IPS-18c (cell line): Measurements from ENCODE around the gene NT5DC4.

Source experiments
- H3K4me3 ChIP-seq: 2 replicates; pipeline ENCODE4 v1.7.0; 2013; ENCODE audit warnings: low read depth, mild to moderate bottlenecking, low read length, moderate library complexity; ENCODE audit not compliant: insufficient read depth
- H3K9me3 ChIP-seq: one replicate; pipeline ENCODE4 v1.6.1; 2013; ENCODE audit warnings: mild to moderate bottlenecking, low read length, moderate library complexity; ENCODE audit not compliant: control insufficient read depth, insufficient read depth

Gene NT5DC4

GRCh38 chr2:112728378-112729175, 7.8 kb downstream of the NT5DC4 start:
- Histone ChIP-seq H3K4me3 (no peak overlapping the region), H3K9me3 (no peaks in the 10 kb centered on the region)

GRCh38 chr2:112730216-112730615, 9.4 kb downstream of the NT5DC4 start:
- Histone ChIP-seq H3K9me3 (no peaks in the 10 kb centered on the region), H3K4me3 (no peak overlapping the region)

GRCh38 chr2:112730791-112731190, 10.0 kb downstream of the NT5DC4 start:
- no peak overlapping the region for H3K4me3 ChIP-seq

GRCh38 chr2:112731479-112731878, 10.7 kb downstream of the NT5DC4 start:
- H3K4me3 ChIP-seq, result no peak overlapping the region
- H3K9me3 ChIP-seq, result no peaks in the 10 kb centered on the region

More at GRCh38 chr2:112730791-112731190, 10.0 kb downstream of the NT5DC4 start:
- no peaks in the 10 kb centered on the region for H3K9me3 ChIP-seq

GRCh38 chr2:112733456-112733855, 12.6 kb downstream of the NT5DC4 start:
- H3K4me3 ChIP-seq, result no peak overlapping the region

GRCh38 chr2:112733871-112734270, 13.1 kb downstream of the NT5DC4 start:
- no peaks in the 10 kb centered on the region for H3K9me3 ChIP-seq
- no peak overlapping the region for H3K4me3 ChIP-seq

More at GRCh38 chr2:112733456-112733855, 12.6 kb downstream of the NT5DC4 start:
- H3K9me3 ChIP-seq, result no peaks in the 10 kb centered on the region

GRCh38 chr2:112737542-112738232, 16.9 kb downstream of the NT5DC4 start:
- Histone ChIP-seq H3K9me3 (no peaks in the 10 kb centered on the region), H3K4me3 (no peak overlapping the region)

GRCh38 chr2:112740527-112740926, 19.7 kb downstream of the NT5DC4 start:
- no peak overlapping the region for H3K4me3 ChIP-seq
- no peaks in the 10 kb centered on the region for H3K9me3 ChIP-seq

- Histone ChIP-seq H3K4me3 (no peak overlapping the region), H3K9me3 (no peaks in the 10 kb centered on the region)
These were observed 29.1 kb downstream of the NT5DC4 start for GRCh38 chr2:112749755-112750559.

- Histone ChIP-seq H3K4me3 (no peak overlapping the region), H3K9me3 (no peaks in the 10 kb centered on the region)
These were observed 29.7 kb downstream of the NT5DC4 start for GRCh38 chr2:112750560-112750843.

- Histone ChIP-seq H3K9me3 (no peaks in the 10 kb centered on the region), H3K4me3 (no peak overlapping the region)
These were observed 30.8 kb downstream of the NT5DC4 start for GRCh38 chr2:112751451-112752197.

- H3K4me3 ChIP-seq, result no peak overlapping the region
- H3K9me3 ChIP-seq, result no peaks in the 10 kb centered on the region
These were observed 31.8 kb downstream of the NT5DC4 start for GRCh38 chr2:112752667-112753066.

- H3K4me3 ChIP-seq, result no peak overlapping the region
- H3K9me3 ChIP-seq, result no peaks in the 10 kb centered on the region
These were observed 33.7 kb downstream of the NT5DC4 start for GRCh38 chr2:112754564-112754963.

- no peaks in the 10 kb centered on the region for H3K9me3 ChIP-seq
- H3K4me3 ChIP-seq, result no peak overlapping the region
These were observed 34.6 kb downstream of the NT5DC4 start for GRCh38 chr2:112755444-112755843.

GRCh38 chr2:112756207-112756606, 35.4 kb downstream of the NT5DC4 start:
- H3K4me3 ChIP-seq, result no peak overlapping the region
- no peaks in the 10 kb centered on the region for H3K9me3 ChIP-seq

GRCh38 chr2:112757265-112757664, 36.4 kb downstream of the NT5DC4 start:
- Histone ChIP-seq H3K4me3 (no peak overlapping the region), H3K9me3 (no peaks in the 10 kb centered on the region)

GRCh38 chr2:112758711-112759110, 37.9 kb downstream of the NT5DC4 start:
- H3K4me3 ChIP-seq, result no peak overlapping the region
- no peaks in the 10 kb centered on the region for H3K9me3 ChIP-seq
